Measurements from ENCODE around the gene MT1E.
"Not testable (repeated sequence)": the region's sequence is repeated elsewhere in the genome, so short reads cannot be mapped to it uniquely, and the experiment has no call there.

MT1E gene

GRCh38 chr16:56647641-56648431 is 22.3 kb downstream of the MT1E start:
- no peak for DNase-seq

- DNase-seq = no peak
Observed at GRCh38 chr16:56649271-56649670, 23.7 kb downstream of the MT1E start.

- DNase-seq = no peak
Observed at GRCh38 chr16:56649820-56650219, 24.2 kb downstream of the MT1E start.

- DNase-seq = no peak
Observed at GRCh38 chr16:56651586-56651985, 26.0 kb downstream of the MT1E start, which contains the start of gene MT1B. Gene MT1B (plus strand): TSS chr16:56651886. CDS start chr16:56651954, 68 bp downstream.

GRCh38 chr16:56652600-56652999 is 27.0 kb downstream of the MT1E start:
- DNase-seq = no peak

- no peak for DNase-seq
Observed at GRCh38 chr16:56653218-56653617, 27.6 kb downstream of the MT1E start.

GRCh38 chr16:56657555-56658326 is 32.2 kb downstream of the MT1E start, which contains the start of gene MT1F:
Gene MT1F (plus strand): TSS chr16:56657959. CDS start chr16:56658059, 100 bp downstream.
- DNase-seq = no peak

GRCh38 chr16:56658327-56658875 is 32.8 kb downstream of the MT1E start:
- no peak for DNase-seq

GRCh38 chr16:56662357-56663354 is 37.1 kb downstream of the MT1E start:
- DNase-seq = no peak

- no peak for DNase-seq
Observed at GRCh38 chr16:56664506-56664905, 38.9 kb downstream of the MT1E start.

GRCh38 chr16:56665286-56666261 is 40.0 kb downstream of the MT1E start:
- not testable (repeated sequence) for DNase-seq

GRCh38 chr16:56667581-56668571 is 42.3 kb downstream of the MT1E start, which contains the start of gene MT1G:
Gene MT1G (minus strand): TSS chr16:56668065. CDS start chr16:56667993, 72 bp downstream.
- DNase-seq = no peak

GRCh38 chr16:56669005-56669839 is 43.6 kb downstream of the MT1E start, which contains the start of gene MT1H:
Gene MT1H (plus strand): TSS chr16:56669814. CDS start chr16:56669885, 71 bp downstream.
- no peak for DNase-seq

GRCh38 chr16:56669840-56670619 is 44.4 kb downstream of the MT1E start:
- no peak for DNase-seq

GRCh38 chr16:56670620-56670934 is 45.0 kb downstream of the MT1E start:
- DNase-seq = no peak

GRCh38 chr16:56671691-56672090 is 46.1 kb downstream of the MT1E start:
- not testable (repeated sequence) for DNase-seq

- DNase-seq = not testable (repeated sequence)
Observed at GRCh38 chr16:56672171-56672570, 46.6 kb downstream of the MT1E start.

Data from NCI-H1417 treated with DMSO at 0.1 percent for 48 hours (cell line).